ENCODE results near the gene KRT40.

DNA sequence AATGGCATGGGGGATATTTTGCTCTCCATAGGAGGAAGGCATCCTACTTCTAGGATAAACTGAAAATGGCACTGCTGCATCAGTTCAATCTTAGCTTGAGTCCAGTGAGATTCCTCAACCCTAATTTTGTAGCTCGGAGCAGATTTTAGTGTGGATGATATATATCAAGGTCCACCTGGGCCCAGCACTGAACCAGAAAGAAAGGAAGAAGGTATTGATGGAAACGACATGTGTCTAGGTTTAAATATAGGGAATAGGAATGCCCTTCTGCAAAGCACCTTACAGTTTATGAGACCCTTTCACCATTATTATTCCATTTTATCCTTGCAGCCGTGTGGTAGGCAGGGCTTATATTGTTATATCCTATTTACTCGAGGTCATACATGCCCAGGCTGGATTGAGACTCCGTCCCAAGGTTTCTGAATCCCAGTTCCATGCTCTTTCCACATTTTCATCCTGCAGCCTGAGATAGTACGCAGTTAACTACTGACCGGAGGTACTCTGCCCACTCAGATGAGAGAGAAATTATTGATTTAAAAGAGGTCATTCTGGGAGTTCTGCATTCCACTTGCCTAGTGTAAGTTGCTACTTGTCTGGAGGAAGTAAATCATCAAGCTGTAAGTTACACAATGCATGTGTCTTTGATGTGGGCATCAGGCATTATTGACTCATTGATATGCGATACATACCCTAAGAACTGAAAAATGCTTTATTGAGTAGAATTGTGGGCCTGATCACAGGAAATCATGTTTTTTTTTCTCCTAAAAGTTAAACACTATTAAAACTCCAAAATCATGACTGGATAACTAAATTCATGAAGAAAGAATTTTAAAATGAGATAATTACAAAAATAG is 27.5 kb downstream of the KRT40 start:
- TF ChIP-seq RAD21 (IDR thresholded peaks at IDR 0.05; ENCODE audit: low read depth) (no peak), EP300 (IDR thresholded peaks at IDR 0.05; ENCODE audit: borderline replicate concordance) (peak; percentile 94), CEBPB (IDR thresholded peaks at IDR 0.05) (peak; percentile 94), FOXM1 (IDR thresholded peaks at IDR 0.05; ENCODE audit: borderline replicate concordance, low read depth) (peak; percentile 86), MAX (IDR thresholded peaks at IDR 0.05) (peak; percentile 17; the same call in 1 of the 2 replicates), TEAD4 (IDR thresholded peaks at IDR 0.05) (peak; percentile 91), TCF12 (IDR thresholded peaks at IDR 0.05; ENCODE audit: low read depth) (peak; percentile 90), NFIC (IDR thresholded peaks at IDR 0.05) (peak; percentile 62)
- TF ChIP-seq, protein P1, sequence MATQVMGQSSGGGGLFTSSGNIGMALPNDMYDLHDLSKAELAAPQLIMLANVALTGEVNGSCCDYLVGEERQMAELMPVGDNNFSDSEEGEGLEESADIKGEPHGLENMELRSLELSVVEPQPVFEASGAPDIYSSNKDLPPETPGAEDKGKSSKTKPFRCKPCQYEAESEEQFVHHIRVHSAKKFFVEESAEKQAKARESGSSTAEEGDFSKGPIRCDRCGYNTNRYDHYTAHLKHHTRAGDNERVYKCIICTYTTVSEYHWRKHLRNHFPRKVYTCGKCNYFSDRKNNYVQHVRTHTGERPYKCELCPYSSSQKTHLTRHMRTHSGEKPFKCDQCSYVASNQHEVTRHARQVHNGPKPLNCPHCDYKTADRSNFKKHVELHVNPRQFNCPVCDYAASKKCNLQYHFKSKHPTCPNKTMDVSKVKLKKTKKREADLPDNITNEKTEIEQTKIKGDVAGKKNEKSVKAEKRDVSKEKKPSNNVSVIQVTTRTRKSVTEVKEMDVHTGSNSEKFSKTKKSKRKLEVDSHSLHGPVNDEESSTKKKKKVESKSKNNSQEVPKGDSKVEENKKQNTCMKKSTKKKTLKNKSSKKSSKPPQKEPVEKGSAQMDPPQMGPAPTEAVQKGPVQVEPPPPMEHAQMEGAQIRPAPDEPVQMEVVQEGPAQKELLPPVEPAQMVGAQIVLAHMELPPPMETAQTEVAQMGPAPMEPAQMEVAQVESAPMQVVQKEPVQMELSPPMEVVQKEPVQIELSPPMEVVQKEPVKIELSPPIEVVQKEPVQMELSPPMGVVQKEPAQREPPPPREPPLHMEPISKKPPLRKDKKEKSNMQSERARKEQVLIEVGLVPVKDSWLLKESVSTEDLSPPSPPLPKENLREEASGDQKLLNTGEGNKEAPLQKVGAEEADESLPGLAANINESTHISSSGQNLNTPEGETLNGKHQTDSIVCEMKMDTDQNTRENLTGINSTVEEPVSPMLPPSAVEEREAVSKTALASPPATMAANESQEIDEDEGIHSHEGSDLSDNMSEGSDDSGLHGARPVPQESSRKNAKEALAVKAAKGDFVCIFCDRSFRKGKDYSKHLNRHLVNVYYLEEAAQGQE (IDR thresholded peaks at IDR 0.05; ENCODE audit: low read depth), result no peak
- TF ChIP-seq, protein P2, sequence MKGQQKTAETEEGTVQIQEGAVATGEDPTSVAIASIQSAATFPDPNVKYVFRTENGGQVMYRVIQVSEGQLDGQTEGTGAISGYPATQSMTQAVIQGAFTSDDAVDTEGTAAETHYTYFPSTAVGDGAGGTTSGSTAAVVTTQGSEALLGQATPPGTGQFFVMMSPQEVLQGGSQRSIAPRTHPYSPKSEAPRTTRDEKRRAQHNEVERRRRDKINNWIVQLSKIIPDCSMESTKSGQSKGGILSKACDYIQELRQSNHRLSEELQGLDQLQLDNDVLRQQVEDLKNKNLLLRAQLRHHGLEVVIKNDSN (IDR thresholded peaks at IDR 0.05), result no peak

Measured in Ishikawa (cell line).